Nephron progenitor cell (in vitro differentiated cells): Measurements from ENCODE around the gene ARHGEF11.

Experiments
- DNase-seq: peaks from one replicate; pipeline ENCODE4 v3.0.0; 2021
- H3K27ac Mint-ChIP-seq: 2 replicates; pipeline ENCODE4 v1.8.0; 2021; ENCODE audit warnings: mild to moderate bottlenecking, moderate library complexity, mixed read lengths
- H3K27me3 Mint-ChIP-seq: 2 replicates; pipeline ENCODE4 v1.8.0; 2021; ENCODE audit warnings: mild to moderate bottlenecking, low read depth, mixed read lengths; ENCODE audit not compliant: poor library complexity
- H3K36me3 Mint-ChIP-seq: 2 replicates; pipeline ENCODE4 v1.8.0; 2021; ENCODE audit warnings: low read depth, mixed read lengths
- H3K4me1 Mint-ChIP-seq: 2 replicates; pipeline ENCODE4 v1.8.0; 2021; ENCODE audit warnings: mixed read lengths
- H3K4me3 Mint-ChIP-seq: 2 replicates; pipeline ENCODE4 v1.8.0; 2021; ENCODE audit warnings: mild to moderate bottlenecking, moderate library complexity, mixed read lengths
- H3K9me3 Mint-ChIP-seq: 2 replicates; pipeline ENCODE4 v1.8.0; 2021; ENCODE audit warnings: mild to moderate bottlenecking, moderate library complexity, mixed read lengths
- CTCF ChIP-seq: fragments of 200-600 bp; sonication (generic); IDR thresholded peaks from 2 replicates; pipeline ENCODE4 v1.5.0; 2021; ENCODE audit warnings: antibody characterized with exemption

ARHGEF11 gene

GRCh38 chr1:156898161-156898566, 147.4 kb downstream of the ARHGEF11 start:
- H3K27ac Mint-ChIP-seq = no peak overlapping the region
- no peaks in the 10 kb centered on the region for H3K36me3 Mint-ChIP-seq
- no peak for DNase-seq
- peaks cover 12% of the 10 kb centered on the region for H3K27me3 Mint-ChIP-seq
- peaks cover 82% of the 10 kb centered on the region for H3K4me1 Mint-ChIP-seq
- H3K9me3 Mint-ChIP-seq = no peaks in the 10 kb centered on the region
- peak overlapping the region; percentile 32 for H3K4me3 Mint-ChIP-seq
- TF ChIP-seq CTCF = no peak

- peaks cover 75% of the 10 kb centered on the region for H3K4me1 Mint-ChIP-seq
- no peak overlapping the region for H3K27ac Mint-ChIP-seq
- DNase-seq = no peak
- peaks cover 21% of the 10 kb centered on the region for H3K27me3 Mint-ChIP-seq
- peak overlapping the region; percentile 62 for H3K4me3 Mint-ChIP-seq
- no peaks in the 10 kb centered on the region for H3K9me3 Mint-ChIP-seq
- H3K36me3 Mint-ChIP-seq = no peaks in the 10 kb centered on the region
- no peak for TF ChIP-seq CTCF
Measured at GRCh38 chr1:156897078-156897825, 148.3 kb downstream of the ARHGEF11 start.

- Mint-ChIP-seq H3K27me3 (peaks cover 25% of the 10 kb centered on the region), H3K27ac (no peak overlapping the region), H3K4me1 (peaks cover 74% of the 10 kb centered on the region), H3K9me3 (no peaks in the 10 kb centered on the region), H3K4me3 (no peak overlapping the region), H3K36me3 (no peaks in the 10 kb centered on the region)
- no peak for DNase-seq
- TF ChIP-seq CTCF = no peak
Measured at GRCh38 chr1:156896490-156897033, 149.0 kb downstream of the ARHGEF11 start.

GRCh38 chr1:156895927-156896326, 149.6 kb downstream of the ARHGEF11 start:
- Mint-ChIP-seq H3K9me3 (no peaks in the 10 kb centered on the region), H3K27ac (no peak overlapping the region), H3K4me3 (no peak overlapping the region), H3K36me3 (no peaks in the 10 kb centered on the region), H3K4me1 (peaks cover 68% of the 10 kb centered on the region), H3K27me3 (peaks cover 31% of the 10 kb centered on the region)
- TF ChIP-seq CTCF = no peak
- DNase-seq = no peak

- peaks cover 36% of the 10 kb centered on the region for H3K27me3 Mint-ChIP-seq
- no peaks in the 10 kb centered on the region for H3K36me3 Mint-ChIP-seq
- no peak for TF ChIP-seq CTCF
- peak overlapping the region; percentile 38 for H3K27ac Mint-ChIP-seq
- H3K9me3 Mint-ChIP-seq = no peaks in the 10 kb centered on the region
- peaks cover 65% of the 10 kb centered on the region for H3K4me1 Mint-ChIP-seq
- no peak overlapping the region for H3K4me3 Mint-ChIP-seq
- no peak for DNase-seq
Measured at GRCh38 chr1:156895455-156895812, 150.1 kb downstream of the ARHGEF11 start.
